Liver (tissue), 9 donors: ENCODE data around the gene NTM. TPM values are rescaled to one million over a fixed set of nuclear protein-coding genes. Genes with fewer than 3 reads are reported as not detected.

Source experiments
- DNase-seq: peaks from one replicate; pipeline ENCODE4 v3.0.0-alpha.2; 2017; ENCODE audit warnings: low spot score
- H3K27ac ChIP-seq, 2 donors: one replicate each; pipeline ENCODE4 v1.7.0; 2013; ENCODE audit warnings: inconsistent platforms in 2 of 2, low read length in 2 of 2, control low read depth in 1 of 2, low read depth in 1 of 2, mild to moderate bottlenecking in 1 of 2
- H3K27me3 ChIP-seq, 4 donors: one replicate each; pipeline versions ENCODE4 v1.6.1 to v1.7.0; 2013; ENCODE audit warnings: low read length in 3 of 4, inconsistent platforms in 1 of 4, mild to moderate bottlenecking in 1 of 4, moderate library complexity in 1 of 4; ENCODE audit not compliant: control insufficient read depth in 4 of 4, insufficient read depth in 4 of 4
- H3K36me3 ChIP-seq, 4 donors: one replicate each; pipeline versions ENCODE4 v1.6.1 to v1.7.0; 2013; ENCODE audit warnings: low read length in 3 of 4, mild to moderate bottlenecking in 3 of 4, low read depth in 1 of 4, moderate library complexity in 1 of 4; ENCODE audit not compliant: control insufficient read depth in 4 of 4, insufficient read depth in 3 of 4
- H3K4me1 ChIP-seq, 4 donors: one replicate each; pipeline versions ENCODE4 v1.6.1 to v1.7.0; 2013; ENCODE audit warnings: low read length in 3 of 4, mild to moderate bottlenecking in 3 of 4, moderate library complexity in 1 of 4; ENCODE audit not compliant: control insufficient read depth in 4 of 4, insufficient read depth in 4 of 4
- H3K4me3 ChIP-seq, 3 donors: one replicate each; pipeline versions ENCODE4 v1.6.1 to v1.7.0; 2013; ENCODE audit warnings: low read length in 3 of 3, control low read depth in 1 of 3, low read depth in 1 of 3, mild to moderate bottlenecking in 1 of 3
- H3K9ac ChIP-seq, 2 donors: one replicate each; pipeline ENCODE4 v1.7.0; 2013; ENCODE audit warnings: low read length in 2 of 2, mild to moderate bottlenecking in 2 of 2, moderate library complexity in 2 of 2, control low read depth in 1 of 2, low read depth in 1 of 2
- H3K9me3 ChIP-seq, 4 donors: one replicate each; pipeline versions ENCODE4 v1.6.1 to v1.7.0; 2013; ENCODE audit warnings: low read length in 3 of 4; ENCODE audit not compliant: control insufficient read depth in 4 of 4
- CTCF ChIP-seq: fragments of 150-350 bp; IDR thresholded peaks from 2 replicates; pipeline ENCODE4 v1.5.1; 2017; ENCODE audit warnings: improper control_type of control experiment, low read depth, low read length; ENCODE audit not compliant: missing input control
- EGR1 ChIP-seq, 2 donors: IDR thresholded peaks; 2 replicates each; pipeline ENCODE4 v1.6.1; 2016 to 2018; ENCODE audit warnings: antibody characterized with exemption in 2 of 2, low read depth in 2 of 2
- FOXA1 ChIP-seq: IDR thresholded peaks from 2 replicates; pipeline ENCODE4 v1.6.1; 2016; ENCODE audit warnings: antibody characterized with exemption
- FOXA2 ChIP-seq: IDR thresholded peaks from 2 replicates; pipeline ENCODE4 v1.6.1; 2016; ENCODE audit warnings: antibody characterized with exemption
- GABPA ChIP-seq, 2 donors: IDR thresholded peaks in 1 of 2; conservative IDR thresholded peaks in 1 of 2; 2 replicates each; pipeline ENCODE4 v1.6.1; 2016; ENCODE audit warnings: antibody characterized with exemption in 2 of 2, mild to moderate bottlenecking in 1 of 2, moderate library complexity in 1 of 2
- HNF4A ChIP-seq, 2 donors: conservative IDR thresholded peaks; 2 replicates each; pipeline ENCODE4 v1.6.1; 2016; ENCODE audit warnings: antibody characterized with exemption in 2 of 2, mild to moderate bottlenecking in 2 of 2
- HNF4G ChIP-seq: IDR thresholded peaks from 2 replicates; pipeline ENCODE4 v1.6.1; 2016; ENCODE audit warnings: antibody characterized with exemption
- JUND ChIP-seq, 2 donors: IDR thresholded peaks; 2 replicates each; pipeline ENCODE4 v1.6.1; 2016; ENCODE audit warnings: antibody characterized with exemption in 2 of 2
- NR2F2 ChIP-seq: IDR thresholded peaks from 2 replicates; pipeline ENCODE4 v1.6.1; 2016; ENCODE audit warnings: antibody characterized with exemption
- RAD21 ChIP-seq, 2 donors: IDR thresholded peaks; 2 replicates each; pipeline ENCODE4 v1.6.1; 2016; ENCODE audit warnings: antibody characterized with exemption in 2 of 2, mild to moderate bottlenecking in 2 of 2
- REST ChIP-seq: IDR thresholded peaks from 2 replicates; pipeline ENCODE4 v1.6.1; 2016; ENCODE audit warnings: antibody characterized with exemption, mild to moderate bottlenecking
- RXRA ChIP-seq, 2 donors: IDR thresholded peaks; 2 replicates each; pipeline ENCODE4 v1.6.1; 2017 to 2018; ENCODE audit warnings: antibody characterized with exemption in 2 of 2, mild to moderate bottlenecking in 1 of 2
- TAF1 ChIP-seq: conservative IDR thresholded peaks from 2 replicates; pipeline ENCODE4 v1.6.1; 2016; ENCODE audit warnings: antibody characterized with exemption, mild to moderate bottlenecking
- ZBTB33 ChIP-seq: IDR thresholded peaks from 2 replicates; pipeline ENCODE4 v1.6.1; 2016; ENCODE audit warnings: antibody characterized with exemption
- WGBS: extraction: QIAGEN DNeasy Blood & Tissue Kit; methylation state at CpG from one replicate; pipeline ENCODE4 v1.1.7; 2013; 5-methylcytosine and 5-hydroxymethylcytosine counted together
- polyA plus RNA-seq, 2 donors: library from polyadenylated mRNA; stranded (reverse) in 1 of 2; unstranded in 1 of 2; fragments of 200-250 nt in 1 of 2; fragments of >200 nt in 1 of 2; fragmentation: Nextera tagmentation in 1 of 2; extraction: Ambion mirVana in 1 of 2; gene quantifications; one replicate each; pipeline versions ENCODE4 v1.2.1 to v1.2.3, GENCODE V29; 2013 to 2015
- total RNA-seq, 2 donors: library from RNA; depleted of rRNA; stranded (reverse); fragments of >200 nt; gene quantifications; one replicate each; pipeline ENCODE4 v1.2.3, GENCODE V29; 2014
- donor health status: healthy.
- donor health status: healthy.
- donor health status: healthy.
- donor health status: healthy.
- donor health status: healthy.

Gene NTM
- total and polyA plus RNA-seq, 4 donors = 0.08 to 1.1 (median 0.08) TPM; not detected in 1

- TF ChIP-seq GABPA (IDR thresholded peaks at IDR 0.05 in 1 of 2, conservative IDR thresholded peaks at IDR 0.05 in 1 of 2) (no peak), FOXA2 (no peak)
- H3K9me3 ChIP-seq = peaks cover 0 to 2% (median 0%) of the 10 kb centered on the region in 4 donors
- H3K36me3 ChIP-seq = no peaks in the 10 kb centered on the region
- 74% methylated on average over 4 of the region's 4 CpGs for WGBS
- no peak overlapping the region for H3K4me3 ChIP-seq
- no peak overlapping the region for H3K27ac ChIP-seq
- H3K9ac ChIP-seq = no peak overlapping the region
- DNase-seq = no peak
- H3K27me3 ChIP-seq = peaks cover 0 to 3% (median 0%) of the 10 kb centered on the region in 4 donors
- no peaks in the 10 kb centered on the region for H3K4me1 ChIP-seq
Observed at GRCh38 chr11:132048040-132048439, 677.6 kb downstream of the NTM start.

GRCh38 chr11:132049205-132049604 lies 678.8 kb downstream of the NTM start:
- Histone ChIP-seq H3K36me3 (no peaks in the 10 kb centered on the region), H3K27me3 (peaks cover 0 to 1% (median 0%) of the 10 kb centered on the region in 4 donors), H3K4me3 (no peak overlapping the region), H3K9ac (no peak overlapping the region), H3K27ac (no peak overlapping the region), H3K9me3 (no peaks in the 10 kb centered on the region), H3K4me1 (no peaks in the 10 kb centered on the region)
- WGBS = 79% methylated on average over 4 of the region's 4 CpGs
- no peak for DNase-seq
- no peak for TF ChIP-seq REST
- TF ChIP-seq JUND (IDR thresholded peaks at IDR 0.05) = no peak
- TF ChIP-seq FOXA1 = no peak
- no peak for TF ChIP-seq RAD21 (IDR thresholded peaks at IDR 0.05)
- no peak for TF ChIP-seq CTCF

- TF ChIP-seq NR2F2 (no peak), HNF4A (conservative IDR thresholded peaks at IDR 0.05) (no peak), JUND (IDR thresholded peaks at IDR 0.05) (no peak), FOXA2 (no peak), HNF4G (no peak), RXRA (IDR thresholded peaks at IDR 0.05) (no peak), EGR1 (IDR thresholded peaks at IDR 0.05; ENCODE audit: low read depth in 2 of 2) (no peak), ZBTB33 (no peak), FOXA1 (no peak), RAD21 (IDR thresholded peaks at IDR 0.05) (no peak), CTCF (no peak), TAF1 (no peak)
- no peak overlapping the region for H3K9ac ChIP-seq
- no peak for DNase-seq
- WGBS = 54% methylated on average over 4 of the region's 4 CpGs
- H3K4me1 ChIP-seq = no peaks in the 10 kb centered on the region
- peaks cover 0 to 8% (median 0%) of the 10 kb centered on the region in 4 donors for H3K27me3 ChIP-seq
- no peak overlapping the region for H3K4me3 ChIP-seq
- H3K27ac ChIP-seq = no peak overlapping the region
- no peaks in the 10 kb centered on the region for H3K9me3 ChIP-seq
- no peaks in the 10 kb centered on the region for H3K36me3 ChIP-seq
Observed at GRCh38 chr11:132050049-132050448, 679.6 kb downstream of the NTM start.
